ENCODE results near the gene SAMHD1.

SAMHD1 gene

GRCh38 chr20:36862857-36863668 lies 88.4 kb downstream of the SAMHD1 start:
- Histone ChIP-seq H3K79me2 (ENCODE audit: insufficient read depth, low read length) (peaks cover 45% of the 10 kb centered on the region), H3K36me3 (ENCODE audit: low read length) (no peaks in the 10 kb centered on the region), H4K20me1 (ENCODE audit: low read depth, low read length) (no peaks in the 10 kb centered on the region), H3K9me2 (replicated peaks; ENCODE audit: insufficient read depth, low read length) (no peaks in the 10 kb centered on the region), H3K9ac (ENCODE audit: low read length) (peak overlapping the region; percentile 82), H2AFZ (ENCODE audit: low read depth, low read length, severe bottlenecking) (no peak overlapping the region), H3K4me3 (ENCODE audit: insufficient read depth, low read length, poor library complexity, severe bottlenecking) (peak overlapping the region; percentile 82), H3F3A (ENCODE audit: insufficient read depth) (peaks cover 9% of the 10 kb centered on the region), H3K27ac (ENCODE audit: low read depth, low read length) (peak overlapping the region; percentile 73), H3K4me2 (ENCODE audit: low read depth, low read length, poor library complexity, severe bottlenecking) (peak overlapping the region; percentile 67), H3K9me3 (ENCODE audit: insufficient read depth, low read length) (no peaks in the 10 kb centered on the region), H3K27me3 (ENCODE audit: low read length) (no peaks in the 10 kb centered on the region)
- no peak for TF ChIP-seq EZH2phosphoT487 (conservative IDR thresholded peaks at IDR 0.05; ENCODE audit: low read length)
- TF ChIP-seq, protein P1, sequence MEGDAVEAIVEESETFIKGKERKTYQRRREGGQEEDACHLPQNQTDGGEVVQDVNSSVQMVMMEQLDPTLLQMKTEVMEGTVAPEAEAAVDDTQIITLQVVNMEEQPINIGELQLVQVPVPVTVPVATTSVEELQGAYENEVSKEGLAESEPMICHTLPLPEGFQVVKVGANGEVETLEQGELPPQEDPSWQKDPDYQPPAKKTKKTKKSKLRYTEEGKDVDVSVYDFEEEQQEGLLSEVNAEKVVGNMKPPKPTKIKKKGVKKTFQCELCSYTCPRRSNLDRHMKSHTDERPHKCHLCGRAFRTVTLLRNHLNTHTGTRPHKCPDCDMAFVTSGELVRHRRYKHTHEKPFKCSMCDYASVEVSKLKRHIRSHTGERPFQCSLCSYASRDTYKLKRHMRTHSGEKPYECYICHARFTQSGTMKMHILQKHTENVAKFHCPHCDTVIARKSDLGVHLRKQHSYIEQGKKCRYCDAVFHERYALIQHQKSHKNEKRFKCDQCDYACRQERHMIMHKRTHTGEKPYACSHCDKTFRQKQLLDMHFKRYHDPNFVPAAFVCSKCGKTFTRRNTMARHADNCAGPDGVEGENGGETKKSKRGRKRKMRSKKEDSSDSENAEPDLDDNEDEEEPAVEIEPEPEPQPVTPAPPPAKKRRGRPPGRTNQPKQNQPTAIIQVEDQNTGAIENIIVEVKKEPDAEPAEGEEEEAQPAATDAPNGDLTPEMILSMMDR (IDR thresholded peaks at IDR 0.05; ENCODE audit: insufficient read depth, low read length, poor library complexity, severe bottlenecking), result no peak

GRCh38 chr20:36861875-36862801 lies 89.4 kb downstream of the SAMHD1 start:
- H4K20me1 ChIP-seq (ENCODE audit: low read depth, low read length), result no peaks in the 10 kb centered on the region
- peak overlapping the region; percentile 73 for H3K27ac ChIP-seq (ENCODE audit: low read depth, low read length)
- peak overlapping the region; percentile 82 for H3K9ac ChIP-seq (ENCODE audit: low read length)
- TF ChIP-seq, protein P1 (IDR thresholded peaks at IDR 0.05; ENCODE audit: insufficient read depth, low read length, poor library complexity, severe bottlenecking), result no peak
- no peak for TF ChIP-seq EZH2phosphoT487 (conservative IDR thresholded peaks at IDR 0.05; ENCODE audit: low read length)
- H3K79me2 ChIP-seq (ENCODE audit: insufficient read depth, low read length), result peaks cover 54% of the 10 kb centered on the region
- no peaks in the 10 kb centered on the region for H3K36me3 ChIP-seq (ENCODE audit: low read length)
- H3K9me2 ChIP-seq (replicated peaks; ENCODE audit: insufficient read depth, low read length), result no peaks in the 10 kb centered on the region
- H3F3A ChIP-seq (ENCODE audit: insufficient read depth), result peaks cover 9% of the 10 kb centered on the region
- no peaks in the 10 kb centered on the region for H3K27me3 ChIP-seq (ENCODE audit: low read length)
- no peak overlapping the region for H2AFZ ChIP-seq (ENCODE audit: low read depth, low read length, severe bottlenecking)
- no peaks in the 10 kb centered on the region for H3K9me3 ChIP-seq (ENCODE audit: insufficient read depth, low read length)
- H3K4me3 ChIP-seq (ENCODE audit: insufficient read depth, low read length, poor library complexity, severe bottlenecking), result peak overlapping the region; percentile 82
- H3K4me2 ChIP-seq (ENCODE audit: low read depth, low read length, poor library complexity, severe bottlenecking), result peak overlapping the region; percentile 67

GRCh38 chr20:36861625-36861874 lies 90.0 kb downstream of the SAMHD1 start:
- H3K9me2 ChIP-seq (replicated peaks; ENCODE audit: insufficient read depth, low read length), result no peaks in the 10 kb centered on the region
- H3F3A ChIP-seq (ENCODE audit: insufficient read depth), result peaks cover 9% of the 10 kb centered on the region
- peak overlapping the region; percentile 82 for H3K9ac ChIP-seq (ENCODE audit: low read length)
- no peaks in the 10 kb centered on the region for H3K9me3 ChIP-seq (ENCODE audit: insufficient read depth, low read length)
- peak overlapping the region; percentile 82 for H3K4me3 ChIP-seq (ENCODE audit: insufficient read depth, low read length, poor library complexity, severe bottlenecking)
- peak overlapping the region; percentile 67 for H3K4me2 ChIP-seq (ENCODE audit: low read depth, low read length, poor library complexity, severe bottlenecking)
- no peaks in the 10 kb centered on the region for H3K27me3 ChIP-seq (ENCODE audit: low read length)
- TF ChIP-seq, protein P1 (IDR thresholded peaks at IDR 0.05; ENCODE audit: insufficient read depth, low read length, poor library complexity, severe bottlenecking), result no peak
- TF ChIP-seq EZH2phosphoT487 (conservative IDR thresholded peaks at IDR 0.05; ENCODE audit: low read length), result no peak
- H3K27ac ChIP-seq (ENCODE audit: low read depth, low read length), result peak overlapping the region; percentile 73
- H4K20me1 ChIP-seq (ENCODE audit: low read depth, low read length), result no peaks in the 10 kb centered on the region
- peaks cover 60% of the 10 kb centered on the region for H3K79me2 ChIP-seq (ENCODE audit: insufficient read depth, low read length)
- no peaks in the 10 kb centered on the region for H3K36me3 ChIP-seq (ENCODE audit: low read length)
- H2AFZ ChIP-seq (ENCODE audit: low read depth, low read length, severe bottlenecking), result no peak overlapping the region

All from SU-DHL-6 (cell line).